Measurements from ENCODE around the gene HLX.

DNA sequence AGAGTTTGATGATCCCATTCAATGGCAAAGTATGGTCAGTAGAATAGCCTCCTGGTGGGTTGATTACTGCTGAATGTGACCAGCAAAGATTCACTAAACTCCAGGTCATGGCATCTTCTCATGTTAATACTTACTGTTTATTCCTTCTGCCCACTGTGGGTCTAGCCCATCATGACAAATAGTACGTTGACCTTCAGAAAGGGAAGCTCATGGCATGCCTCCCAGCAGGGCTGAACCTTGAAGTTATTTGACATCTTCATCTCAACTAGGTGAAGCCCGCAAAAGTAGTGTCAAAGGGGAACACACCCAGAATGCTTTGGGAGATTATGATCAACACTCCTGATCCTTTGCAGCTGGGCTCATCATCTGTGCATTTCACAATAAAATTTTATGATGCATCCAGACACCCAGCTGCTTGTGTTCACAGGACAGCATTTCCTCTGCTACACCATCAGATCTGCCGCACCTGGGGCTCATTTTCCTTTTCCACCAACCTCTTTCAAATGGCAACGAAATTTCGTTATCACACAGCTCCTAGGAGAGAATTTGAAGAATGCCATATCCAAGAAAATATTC, 49.6 kb downstream of the HLX start:
- TF ChIP-seq, protein P1, sequence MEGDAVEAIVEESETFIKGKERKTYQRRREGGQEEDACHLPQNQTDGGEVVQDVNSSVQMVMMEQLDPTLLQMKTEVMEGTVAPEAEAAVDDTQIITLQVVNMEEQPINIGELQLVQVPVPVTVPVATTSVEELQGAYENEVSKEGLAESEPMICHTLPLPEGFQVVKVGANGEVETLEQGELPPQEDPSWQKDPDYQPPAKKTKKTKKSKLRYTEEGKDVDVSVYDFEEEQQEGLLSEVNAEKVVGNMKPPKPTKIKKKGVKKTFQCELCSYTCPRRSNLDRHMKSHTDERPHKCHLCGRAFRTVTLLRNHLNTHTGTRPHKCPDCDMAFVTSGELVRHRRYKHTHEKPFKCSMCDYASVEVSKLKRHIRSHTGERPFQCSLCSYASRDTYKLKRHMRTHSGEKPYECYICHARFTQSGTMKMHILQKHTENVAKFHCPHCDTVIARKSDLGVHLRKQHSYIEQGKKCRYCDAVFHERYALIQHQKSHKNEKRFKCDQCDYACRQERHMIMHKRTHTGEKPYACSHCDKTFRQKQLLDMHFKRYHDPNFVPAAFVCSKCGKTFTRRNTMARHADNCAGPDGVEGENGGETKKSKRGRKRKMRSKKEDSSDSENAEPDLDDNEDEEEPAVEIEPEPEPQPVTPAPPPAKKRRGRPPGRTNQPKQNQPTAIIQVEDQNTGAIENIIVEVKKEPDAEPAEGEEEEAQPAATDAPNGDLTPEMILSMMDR (IDR thresholded peaks at IDR 0.05; ENCODE audit: low read length): no peak
- no peak for TF ChIP-seq EZH2 (IDR thresholded peaks at IDR 0.05; ENCODE audit: borderline replicate concordance, low read length)
